Natural killer cell (primary cell): Measurements from ENCODE around the gene RNF181. TPM values are rescaled to one million over a fixed set of nuclear protein-coding genes. Genes with fewer than 3 reads are reported as not detected.

Source experiments
- ATAC-seq, 3 donors: fragments of 150-1000 bp in 2 of 3; fragments of 200-7000 bp in 1 of 3; cut with Tn5 transposase; 1 replicate in 1 of 3; 2 replicates in 2 of 3; pipeline ENCODE4 v1.10.0; 2021; ENCODE audit warnings: mild to moderate bottlenecking in 2 of 3, moderate library complexity in 2 of 3
- DNase-seq, 2 donors: peaks; one replicate each; pipeline versions ENCODE4 v3.0.0 to v3.0.0-alpha.2; 2013 to 2021; ENCODE audit warnings: mixed read lengths in 1 of 2
- H3K27ac ChIP-seq: one replicate; pipeline ENCODE4 v1.5.1; 2013; ENCODE audit warnings: mild to moderate bottlenecking, low read length
- H3K27me3 ChIP-seq: one replicate; pipeline ENCODE4 v1.6.1; 2013; ENCODE audit warnings: low read length; ENCODE audit not compliant: control insufficient read depth, insufficient read depth
- H3K36me3 ChIP-seq: one replicate; pipeline ENCODE4 v1.6.1; 2013; ENCODE audit warnings: low read length; ENCODE audit not compliant: control insufficient read depth, insufficient read depth
- H3K4me1 ChIP-seq: one replicate; pipeline ENCODE4 v1.6.1; 2013; ENCODE audit warnings: low read length; ENCODE audit not compliant: control insufficient read depth, insufficient read depth
- H3K4me3 ChIP-seq: one replicate; pipeline ENCODE4 v1.5.1; 2013; ENCODE audit warnings: low read length
- H3K9me3 ChIP-seq: one replicate; pipeline ENCODE4 v1.6.1; 2013; ENCODE audit warnings: low read length; ENCODE audit not compliant: control insufficient read depth, insufficient read depth
- H3K27ac Mint-ChIP-seq, 2 donors: one replicate each; pipeline ENCODE4 v1.8.0; 2022; ENCODE audit warnings: mild to moderate bottlenecking in 2 of 2, mixed read lengths in 2 of 2, moderate library complexity in 1 of 2
- H3K27me3 Mint-ChIP-seq, 2 donors: one replicate each; pipeline ENCODE4 v1.8.0; 2022; ENCODE audit warnings: low read depth in 2 of 2, mixed read lengths in 2 of 2
- H3K36me3 Mint-ChIP-seq: one replicate; pipeline ENCODE4 v1.8.0; 2022; ENCODE audit warnings: mixed read lengths
- H3K4me1 Mint-ChIP-seq, 2 donors: one replicate each; pipeline ENCODE4 v1.8.0; 2022; ENCODE audit warnings: mixed read lengths in 2 of 2
- H3K4me3 Mint-ChIP-seq: one replicate; pipeline ENCODE4 v1.8.0; 2022; ENCODE audit warnings: mild to moderate bottlenecking, moderate library complexity, mixed read lengths
- H3K9me3 Mint-ChIP-seq, 2 donors: one replicate each; pipeline ENCODE4 v1.8.0; 2022; ENCODE audit warnings: mixed read lengths in 2 of 2
- CTCF ChIP-seq: fragments of 200-600 bp; IDR thresholded peaks from one replicate; pipeline ENCODE4 v1.8.0; 2022; ENCODE audit warnings: antibody characterized with exemption
- WGBS: methylation state at CpG from one replicate; pipeline ENCODE4 v1.1.7; 2013; ENCODE audit warnings: missing lambda C conversion rate; ENCODE audit not compliant: insufficient coverage; 5-methylcytosine and 5-hydroxymethylcytosine counted together
- intact Hi-C: fragments of 100-400 bp; cut with micrococcal nuclease; formaldehyde crosslinking; loops from one replicate; pipeline ENCODE4 v1.14.2; 2022
- total RNA-seq, 4 donors: library from RNA; stranded (reverse); fragments of 120-200 nt in 1 of 4; gene quantifications; one replicate each; pipeline versions ENCODE4 v1.2.3 to v1.2.4, GENCODE V29; 2013 to 2022

Gene RNF181
- total RNA-seq, 3 donors from 2014 or later (not counting 1 experiment from before 2014, with no cell fraction given): 65.0 to 75.0 (median 66.7) TPM

GRCh38 chr2:85604568-85605339 lies 9.2 kb downstream of the RNF181 start:
- DNase-seq (no peak), ATAC-seq (no peak)
- Histone ChIP-seq H3K36me3 (peaks cover 16% of the 10 kb centered on the region), H3K9me3 (no peaks in the 10 kb centered on the region), H3K27ac (no peak overlapping the region), H3K27me3 (no peaks in the 10 kb centered on the region), H3K4me3 (no peak overlapping the region), H3K4me1 (peaks cover 24% of the 10 kb centered on the region)
- Mint-ChIP-seq H3K9me3 (no peaks in the 10 kb centered on the region), H3K36me3 (peaks cover 5% of the 10 kb centered on the region), H3K27ac (no peak overlapping the region), H3K4me3 (no peak overlapping the region), H3K4me1 (peaks cover 23 to 29% of the 10 kb centered on the region in 2 donors), H3K27me3 (no peaks in the 10 kb centered on the region)
- intact Hi-C loops: loop anchor here (5.0 kb wide), 1 partner anchor 42 kb away; the partner anchor contains the start of gene GGCX
- no peak for TF ChIP-seq CTCF
- WGBS: 93% methylated on average over 4 of the region's 6 CpGs

- H3K4me3 ChIP-seq: no peak overlapping the region
- DNase-seq (no peak), ATAC-seq (no peak)
- no peaks in the 10 kb centered on the region for H3K27me3 Mint-ChIP-seq
- H3K36me3 ChIP-seq: peaks cover 16% of the 10 kb centered on the region
- peaks cover 30% of the 10 kb centered on the region for H3K4me1 ChIP-seq
- H3K27ac ChIP-seq: no peak overlapping the region
- no peak overlapping the region for H3K27ac Mint-ChIP-seq
- H3K36me3 Mint-ChIP-seq: peaks cover 5% of the 10 kb centered on the region
- no peak overlapping the region for H3K4me3 Mint-ChIP-seq
- H3K27me3 ChIP-seq: no peaks in the 10 kb centered on the region
- TF ChIP-seq CTCF: no peak
- peaks cover 23 to 29% of the 10 kb centered on the region in 2 donors for H3K4me1 Mint-ChIP-seq
- WGBS: 96% methylated on average over 4 of the region's 4 CpGs
- no peaks in the 10 kb centered on the region for H3K9me3 ChIP-seq
- intact Hi-C loops: no loop called here
- H3K9me3 Mint-ChIP-seq: no peaks in the 10 kb centered on the region
Observed at GRCh38 chr2:85605406-85606115, 10.0 kb downstream of the RNF181 start.

- no peak overlapping the region for H3K27ac ChIP-seq
- DNase-seq: no peak
- no peaks in the 10 kb centered on the region for H3K9me3 Mint-ChIP-seq
- no peaks in the 10 kb centered on the region for H3K9me3 ChIP-seq
- H3K4me1 Mint-ChIP-seq: peaks cover 23 to 30% of the 10 kb centered on the region in 2 donors
- no peak overlapping the region for H3K4me3 Mint-ChIP-seq
- no peaks in the 10 kb centered on the region for H3K27me3 ChIP-seq
- H3K36me3 ChIP-seq: peaks cover 16% of the 10 kb centered on the region
- peaks cover 5% of the 10 kb centered on the region for H3K36me3 Mint-ChIP-seq
- WGBS: 97% methylated on average over 7 of the region's 7 CpGs
- no peaks in the 10 kb centered on the region for H3K27me3 Mint-ChIP-seq
- no peak overlapping the region for H3K4me3 ChIP-seq
- H3K27ac Mint-ChIP-seq: no peak overlapping the region
- peaks cover 34% of the 10 kb centered on the region for H3K4me1 ChIP-seq
- no peak for ATAC-seq
- TF ChIP-seq CTCF: no peak
- intact Hi-C loops: no loop called here
Observed at GRCh38 chr2:85606116-85606455, 10.5 kb downstream of the RNF181 start.
